Activated CD8-positive, alpha-beta memory T cell treated with anti-CD3 and anti-CD28 coated beads for 1 hour (primary cell): ENCODE data around the gene CBX2.

Experiments
- DNase-seq, 2 donors: peaks; one replicate each; pipeline ENCODE4 v3.0.0-alpha.2; 2020; ENCODE audit warnings: low read depth in 1 of 2; ENCODE audit errors: extremely low read depth in 1 of 2

The CBX2 gene

DNA sequence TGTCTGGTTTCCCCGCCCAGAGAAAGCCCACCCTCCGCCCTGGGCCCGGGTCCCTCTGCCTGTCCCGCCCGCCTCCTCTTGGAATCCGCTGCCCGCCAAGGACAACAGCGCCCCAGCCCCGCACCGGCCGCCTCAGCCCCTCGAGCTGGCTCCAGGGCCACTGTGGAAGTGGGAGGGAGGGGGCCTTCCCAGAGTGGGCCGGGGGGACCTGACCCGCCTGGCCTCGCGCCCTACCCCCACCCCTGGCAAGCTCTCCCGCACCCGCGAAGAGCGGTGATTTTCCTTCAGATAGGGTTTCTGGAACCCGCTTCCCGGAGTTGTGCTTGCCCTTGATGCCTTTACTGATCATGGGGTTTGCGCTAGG is 21.2 kb downstream of the CBX2 start:
- no peak for DNase-seq

- no peak for DNase-seq
Measured at GRCh38 chr17:79799538-79800324, 21.8 kb downstream of the CBX2 start.

GRCh38 chr17:79800325-79801155 is 22.6 kb downstream of the CBX2 start:
- no peak for DNase-seq

DNA sequence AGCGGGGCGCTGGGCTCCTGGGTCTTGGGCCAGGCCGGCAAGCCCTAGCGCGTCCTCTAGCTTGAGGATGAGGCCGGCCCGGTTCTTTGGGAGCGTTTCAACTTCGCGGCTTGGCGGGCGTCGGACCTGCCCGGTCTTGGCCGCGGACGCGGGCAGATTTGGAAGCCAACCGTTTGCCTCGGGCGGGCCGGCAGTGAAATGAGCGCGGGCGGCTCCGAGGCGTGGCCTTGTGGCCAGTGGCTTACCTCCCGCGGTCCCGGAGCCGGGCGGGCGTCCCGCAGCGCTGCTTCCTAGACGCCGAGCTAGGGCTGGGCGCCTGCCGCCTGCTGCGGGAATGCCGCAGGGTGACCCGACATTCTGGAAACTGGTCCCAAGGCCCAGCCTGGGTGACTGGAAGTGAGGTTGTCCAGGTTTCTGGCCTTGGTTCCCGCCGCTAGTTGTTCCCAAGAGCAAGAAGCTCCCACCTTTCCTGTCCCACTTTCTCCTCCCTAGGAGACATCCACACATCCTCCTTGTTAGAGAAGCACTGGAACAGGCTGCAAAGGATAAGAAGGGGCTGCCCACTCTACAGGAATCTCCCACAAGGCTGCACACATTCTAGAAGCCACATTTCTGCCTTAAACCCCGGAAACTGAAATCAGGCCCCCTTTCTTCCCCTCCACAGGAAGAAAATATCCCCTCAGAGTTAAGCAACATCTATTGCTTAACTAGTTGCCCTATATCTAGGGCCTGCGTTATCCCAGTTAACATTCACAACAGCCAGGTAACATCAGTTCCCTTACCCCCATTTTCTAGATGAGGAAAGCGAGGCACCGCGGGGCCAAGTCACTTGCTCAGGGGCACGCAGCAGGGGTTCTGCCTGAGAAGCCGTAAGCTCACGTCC is 23.4 kb downstream of the CBX2 start:
- DNase-seq: no peak

- no peak for DNase-seq
Measured at GRCh38 chr17:79802039-79802735, 24.2 kb downstream of the CBX2 start.

DNA sequence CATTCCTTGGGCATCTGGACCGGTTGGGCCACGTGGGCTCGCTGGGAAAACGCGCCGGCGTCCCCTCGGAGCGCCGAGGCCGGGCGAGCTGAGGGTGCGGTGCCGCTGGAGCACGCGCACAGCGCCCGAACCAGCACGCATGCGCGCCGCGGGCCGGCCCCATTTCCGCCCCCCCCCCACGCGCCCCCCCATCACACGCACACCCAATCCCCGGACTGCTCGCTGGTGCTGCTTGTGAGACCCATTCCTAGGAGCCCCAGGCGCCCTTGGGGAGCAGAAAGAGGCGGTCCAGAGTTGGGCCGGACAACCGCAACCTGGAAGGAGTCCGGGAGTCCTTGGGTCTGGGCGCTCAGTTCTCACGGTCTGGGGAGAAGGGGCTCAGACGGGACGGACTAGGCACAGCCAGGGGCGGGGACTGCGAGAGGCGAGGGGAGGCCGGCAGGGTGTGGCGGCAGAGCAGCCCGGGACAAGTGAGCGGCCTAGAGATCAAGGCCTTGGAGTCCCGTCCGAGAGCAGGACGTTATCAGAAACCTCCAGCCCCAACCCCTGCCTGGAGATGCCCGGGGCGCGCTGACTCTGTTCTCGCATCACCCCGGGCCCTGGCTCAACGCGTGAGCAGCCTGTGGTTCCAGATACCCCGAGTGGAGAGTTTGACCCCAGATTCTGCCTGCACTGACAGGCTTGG is 24.9 kb downstream of the CBX2 start:
- DNase-seq: no peak

GRCh38 chr17:79803421-79803996 is 25.6 kb downstream of the CBX2 start:
- DNase-seq: no peak

GRCh38 chr17:79803997-79804855 is 26.3 kb downstream of the CBX2 start:
- DNase-seq: no peak

DNA sequence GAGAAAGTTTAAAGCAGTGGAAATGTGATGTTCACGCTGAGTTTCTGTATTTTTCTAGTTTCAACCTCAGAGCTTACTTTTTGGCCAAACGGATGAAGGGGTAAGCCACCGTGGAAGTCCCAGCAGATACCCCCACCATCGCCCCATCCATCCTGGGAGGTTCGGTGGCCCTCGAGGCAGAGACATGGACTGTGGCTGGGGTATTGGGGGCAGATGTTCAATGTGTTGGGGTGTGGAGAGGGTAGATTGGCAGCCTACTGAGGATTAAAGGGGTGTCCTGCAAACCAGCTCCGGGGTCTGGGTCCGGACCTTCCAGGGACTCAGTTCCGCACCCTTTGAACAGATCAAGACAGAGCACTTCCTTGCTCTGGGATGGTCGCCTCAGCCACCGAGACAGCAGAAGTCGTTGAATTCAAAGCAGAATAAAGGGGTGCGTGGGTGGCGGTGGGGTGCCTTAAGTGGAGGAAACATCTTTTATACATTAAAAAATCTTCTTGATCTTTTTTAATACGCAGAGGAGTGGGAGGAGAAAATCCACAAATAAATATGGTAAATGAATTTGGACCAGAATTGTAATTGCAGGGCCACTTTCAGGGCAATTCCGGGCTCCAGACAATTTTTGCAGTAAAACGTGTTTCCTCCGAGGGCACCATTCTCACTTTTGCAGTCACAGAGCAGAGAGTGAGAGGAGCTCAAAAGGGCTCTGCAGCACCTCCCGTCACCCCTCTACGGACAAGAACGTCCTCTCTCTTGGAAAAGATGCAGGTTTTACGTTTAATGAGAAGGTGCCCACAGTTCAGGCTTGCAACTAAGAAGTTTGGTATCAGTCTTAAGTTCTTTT is 27.1 kb downstream of the CBX2 start:
- DNase-seq: no peak

DNA sequence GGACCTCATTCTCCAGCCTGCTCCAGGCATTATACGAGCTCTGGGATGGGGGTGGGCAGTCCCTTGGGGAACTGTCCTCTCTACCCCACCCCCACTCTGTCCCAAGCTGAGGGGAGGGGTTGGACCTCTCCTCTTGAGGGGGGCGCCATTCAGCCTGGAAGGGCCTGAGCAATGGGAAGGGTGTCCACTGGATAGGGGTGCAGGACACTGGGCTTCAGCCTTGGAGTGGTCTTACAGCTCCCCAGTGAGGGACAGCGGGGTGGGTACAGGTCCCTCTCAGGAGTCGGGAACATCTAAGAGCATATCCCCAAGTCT is 28.5 kb downstream of the CBX2 start:
- DNase-seq: no peak

- DNase-seq: no peak
Measured at GRCh38 chr17:79806863-79807720, 29.1 kb downstream of the CBX2 start.

DNA sequence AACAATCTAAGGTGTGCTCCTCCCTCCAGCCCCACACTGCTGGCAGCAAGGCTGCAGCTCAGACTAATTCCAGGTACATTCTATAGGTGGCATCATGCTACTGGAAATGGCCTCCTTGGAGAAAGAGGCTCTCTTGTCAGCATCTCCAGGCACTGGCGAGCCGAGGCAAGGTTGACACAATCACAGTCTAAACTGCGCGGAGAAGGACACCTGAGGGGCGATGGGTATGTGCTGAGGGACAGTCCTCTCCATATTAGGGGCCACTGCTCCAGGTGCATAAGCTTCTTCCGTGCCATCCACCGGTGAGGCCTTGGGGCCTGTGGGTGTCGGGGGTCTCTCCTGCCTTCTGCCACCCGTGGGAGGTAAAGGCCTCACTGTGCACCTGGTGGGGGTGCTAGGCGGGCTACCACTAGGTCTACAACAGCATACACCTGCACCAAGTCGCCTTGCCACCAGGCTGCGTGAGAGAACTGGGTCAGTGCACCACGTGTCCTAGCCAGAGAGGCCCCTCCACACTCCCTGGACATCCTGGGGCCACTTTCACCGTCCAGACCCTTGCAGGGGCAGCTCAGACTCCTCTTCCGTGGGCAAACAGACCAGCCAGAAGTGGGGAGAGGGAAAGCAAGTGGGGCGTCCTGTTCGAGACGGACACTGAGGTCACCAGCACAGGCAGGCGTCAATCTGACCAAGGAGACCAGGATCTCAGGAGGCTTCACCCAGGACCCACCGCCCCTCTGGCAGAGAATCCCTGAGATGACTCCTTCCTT is 31.0 kb downstream of the CBX2 start:
- DNase-seq: no peak

DNA sequence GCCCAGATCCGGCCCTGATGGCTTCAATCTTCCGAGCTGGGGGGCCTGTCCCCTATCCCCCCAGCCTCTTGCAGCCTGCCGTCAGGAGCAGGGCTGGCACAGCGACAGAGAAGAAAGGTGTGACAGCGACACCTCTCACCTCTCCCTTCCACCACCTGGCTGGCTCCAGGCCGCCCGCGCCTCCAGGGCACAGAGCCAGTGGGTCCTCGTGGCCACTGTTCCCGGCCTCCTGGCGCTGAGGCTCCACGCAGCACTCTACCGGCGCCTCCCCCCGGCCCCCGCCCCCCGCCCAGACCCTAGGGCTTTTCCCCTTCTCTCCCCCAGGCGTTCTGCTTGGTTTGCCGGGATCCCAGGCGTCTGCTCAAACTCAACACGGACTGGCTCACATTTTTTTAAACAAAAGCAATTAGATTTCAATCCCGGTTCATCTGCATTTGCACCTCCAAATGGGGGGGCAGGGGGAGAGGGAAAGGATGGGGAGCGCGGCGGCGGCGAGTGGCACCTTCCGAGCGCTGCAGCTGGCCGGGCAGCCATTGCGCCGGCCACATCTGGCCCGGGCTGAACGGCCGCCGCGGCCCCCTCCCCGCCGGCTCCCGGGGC is 31.7 kb downstream of the CBX2 start:
- no peak for DNase-seq

DNA sequence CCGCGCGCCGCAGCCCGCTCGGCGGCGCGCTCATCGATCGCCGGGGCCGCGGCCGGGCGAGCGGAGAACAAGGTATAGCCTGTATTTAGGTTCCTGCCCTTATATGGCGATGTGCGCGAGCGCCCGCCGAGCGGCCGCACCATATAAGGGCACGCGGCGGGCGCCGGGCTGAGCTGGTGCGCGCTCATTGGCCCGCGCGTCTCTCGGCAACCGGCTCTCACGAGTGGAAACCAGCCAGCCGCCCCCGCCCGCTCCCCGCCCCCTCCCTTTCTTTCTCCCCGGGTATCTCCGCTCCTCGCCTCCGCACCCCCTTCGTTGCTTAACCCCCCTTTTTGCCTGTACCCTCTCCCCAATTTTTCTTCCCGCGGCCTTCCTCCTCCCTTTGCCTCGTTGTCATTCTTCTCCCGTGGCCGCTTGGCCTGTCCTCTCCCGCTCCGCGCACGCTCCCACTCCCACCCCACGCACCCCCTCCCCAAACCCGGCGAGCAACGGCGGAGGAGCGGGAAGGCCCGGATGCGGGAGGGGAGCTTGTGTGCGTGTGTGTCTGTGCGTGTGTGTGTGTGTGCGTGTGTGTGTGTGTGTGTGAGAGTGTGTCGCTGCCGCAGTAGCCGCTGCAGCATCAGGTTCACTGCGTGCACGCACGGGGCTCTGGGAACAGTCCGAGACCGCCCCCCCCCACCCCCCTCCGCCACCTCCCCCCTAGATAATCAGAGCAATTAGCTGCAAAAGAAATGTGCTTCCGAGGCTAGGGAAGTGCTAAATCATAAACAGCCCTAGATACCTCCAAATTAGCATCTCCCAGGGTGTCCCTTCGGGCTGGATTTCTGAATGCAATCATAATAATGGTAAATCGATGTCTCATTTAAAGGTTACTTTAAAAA is 32.4 kb downstream of the CBX2 start:
- peak; percentile 40 to 70 for DNase-seq
